Astrocyte (in vitro differentiated cells and primary cell): ENCODE results near the gene KERA.

ENCODE experiments used
- EZH2 ChIP-seq: IDR thresholded peaks from 2 replicates; pipeline ENCODE4 v1.6.1; 2012; ENCODE audit warnings: mild to moderate bottlenecking, low read length, inconsistent platforms; ENCODE audit not compliant: insufficient read depth
- TF ChIP-seq, protein P1 (sequence below): IDR thresholded peaks from 2 replicates; pipeline ENCODE4 v1.5.1; 2011; ENCODE audit warnings: low read depth, mild to moderate bottlenecking, inconsistent platforms, low read length, moderate library complexity; ENCODE audit not compliant: insufficient read depth

DNA sequence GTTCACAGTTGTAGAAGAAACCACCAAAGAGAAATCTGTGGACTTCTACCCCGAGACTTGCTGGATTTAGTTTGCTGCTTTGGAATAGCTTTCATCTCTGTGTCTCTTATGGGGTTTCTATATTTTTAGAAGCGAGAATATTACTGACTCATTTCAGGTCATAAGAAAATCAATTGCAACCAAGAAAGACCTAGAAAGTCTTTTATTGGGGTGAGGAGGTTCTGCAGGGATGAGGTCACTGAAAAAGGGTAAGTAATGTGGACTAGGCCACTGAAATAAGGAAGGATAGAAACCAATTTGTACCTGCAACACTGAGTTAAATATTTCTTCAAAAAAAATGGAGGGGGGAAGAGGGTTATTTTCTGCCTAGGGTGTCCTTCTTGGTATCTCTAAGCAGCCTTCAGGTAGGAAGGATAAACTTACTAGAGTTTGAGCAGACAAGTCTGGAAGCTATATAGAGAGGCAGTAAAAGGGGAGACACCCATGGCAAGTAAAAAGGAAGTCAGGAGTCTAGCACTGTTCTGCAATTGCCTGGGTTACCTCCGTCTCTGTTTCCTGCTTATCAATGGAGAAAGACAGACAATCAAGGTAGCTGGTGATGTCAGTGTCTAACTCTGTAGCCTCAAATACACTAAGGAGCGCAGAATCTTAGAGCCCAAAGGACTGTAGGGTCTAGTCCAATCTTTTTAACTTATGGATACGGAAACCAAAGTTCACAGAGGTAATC lies 19.6 kb upstream of the KERA start:
- no peak for TF ChIP-seq EZH2
- TF ChIP-seq, protein P1, sequence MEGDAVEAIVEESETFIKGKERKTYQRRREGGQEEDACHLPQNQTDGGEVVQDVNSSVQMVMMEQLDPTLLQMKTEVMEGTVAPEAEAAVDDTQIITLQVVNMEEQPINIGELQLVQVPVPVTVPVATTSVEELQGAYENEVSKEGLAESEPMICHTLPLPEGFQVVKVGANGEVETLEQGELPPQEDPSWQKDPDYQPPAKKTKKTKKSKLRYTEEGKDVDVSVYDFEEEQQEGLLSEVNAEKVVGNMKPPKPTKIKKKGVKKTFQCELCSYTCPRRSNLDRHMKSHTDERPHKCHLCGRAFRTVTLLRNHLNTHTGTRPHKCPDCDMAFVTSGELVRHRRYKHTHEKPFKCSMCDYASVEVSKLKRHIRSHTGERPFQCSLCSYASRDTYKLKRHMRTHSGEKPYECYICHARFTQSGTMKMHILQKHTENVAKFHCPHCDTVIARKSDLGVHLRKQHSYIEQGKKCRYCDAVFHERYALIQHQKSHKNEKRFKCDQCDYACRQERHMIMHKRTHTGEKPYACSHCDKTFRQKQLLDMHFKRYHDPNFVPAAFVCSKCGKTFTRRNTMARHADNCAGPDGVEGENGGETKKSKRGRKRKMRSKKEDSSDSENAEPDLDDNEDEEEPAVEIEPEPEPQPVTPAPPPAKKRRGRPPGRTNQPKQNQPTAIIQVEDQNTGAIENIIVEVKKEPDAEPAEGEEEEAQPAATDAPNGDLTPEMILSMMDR, result no peak
